GM23248 (cell line): Measurements from ENCODE around the gene TRIM23.

Source experiments
- EZH2 ChIP-seq: fragments of 200-600 bp; sonication (generic); IDR thresholded peaks from 2 replicates; pipeline ENCODE4 v1.6.1; 2018; ENCODE audit warnings: antibody characterized with exemption, mild to moderate bottlenecking; ENCODE audit not compliant: insufficient read depth, poor library complexity, severe bottlenecking
- EZH2phosphoT487 ChIP-seq: fragments of 200-600 bp; sonication (generic); IDR thresholded peaks from 2 replicates; pipeline ENCODE4 v1.6.1; 2018; ENCODE audit warnings: antibody characterized with exemption, moderate library complexity, mild to moderate bottlenecking, low read depth; ENCODE audit not compliant: insufficient read depth

DNA sequence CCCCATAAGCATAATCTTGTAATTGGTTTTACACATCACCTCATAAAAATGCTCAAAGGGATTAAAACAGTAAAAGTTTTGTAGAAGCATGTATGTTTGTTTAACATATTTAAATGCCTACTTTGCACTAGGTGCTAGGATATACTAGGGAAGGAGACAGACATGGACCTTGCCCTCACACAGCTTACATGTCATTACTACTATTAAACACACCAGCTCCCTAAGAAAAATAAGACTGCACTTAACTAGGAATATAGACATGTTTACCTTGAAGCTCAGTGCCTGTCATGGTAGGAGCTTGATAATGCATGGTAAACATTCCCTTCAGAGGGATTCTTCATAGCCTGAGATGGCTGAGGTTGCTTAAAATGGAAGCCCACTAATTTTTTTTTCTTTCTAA lies 6.8 kb upstream of the TRIM23 start:
- TF ChIP-seq EZH2phosphoT487 (no peak), EZH2 (no peak)
